Epithelial cell of esophagus (primary cell): ENCODE data around the gene TNKS1BP1.
"Not testable (repeated sequence)": the region's sequence is repeated elsewhere in the genome, so short reads cannot be mapped to it uniquely, and the experiment has no call there.

Experiments
- DNase-seq: peaks from one replicate; pipeline ENCODE4 v3.0.0; 2010; ENCODE audit warnings: low read depth
- H3K4me3 ChIP-seq: 2 replicates; pipeline ENCODE4 v1.5.1; 2011; ENCODE audit warnings: mild to moderate bottlenecking, low read length, control low read depth
- TF ChIP-seq, protein P1 (sequence below): IDR thresholded peaks from 2 replicates; pipeline ENCODE4 v1.5.1; 2011; ENCODE audit warnings: low read depth, mild to moderate bottlenecking, low read length, control low read depth, inconsistent platforms; ENCODE audit not compliant: insufficient read depth; ENCODE audit errors: missing control alignments

Gene TNKS1BP1

DNA sequence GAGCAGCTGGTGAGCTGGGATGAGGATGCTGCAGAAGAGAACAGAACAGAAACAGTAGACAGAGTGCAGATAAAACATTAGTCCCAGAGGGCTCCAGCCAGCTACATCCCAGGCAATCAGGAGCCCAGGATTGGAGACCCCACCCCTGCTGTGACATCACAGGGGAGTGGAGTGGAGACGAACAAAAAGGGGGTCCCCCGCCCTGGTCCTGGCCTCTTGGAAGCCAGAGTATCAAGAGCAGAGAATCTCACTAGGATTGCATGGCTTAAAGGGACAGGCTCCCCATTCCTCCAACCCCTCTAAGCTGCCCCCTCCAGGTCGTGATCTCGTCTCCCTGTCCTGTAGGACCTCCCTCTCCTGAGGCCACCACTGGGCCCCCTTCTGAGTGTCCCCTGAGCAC lies 13.4 kb upstream of the TNKS1BP1 start, which contains the start of gene P2RX3:
Gene P2RX3, plus strand, starts transcription at position 211 of the 400 bp plus-strand sequence. CDS start 199 bp downstream, outside the sequence.
- TF ChIP-seq, protein P1, sequence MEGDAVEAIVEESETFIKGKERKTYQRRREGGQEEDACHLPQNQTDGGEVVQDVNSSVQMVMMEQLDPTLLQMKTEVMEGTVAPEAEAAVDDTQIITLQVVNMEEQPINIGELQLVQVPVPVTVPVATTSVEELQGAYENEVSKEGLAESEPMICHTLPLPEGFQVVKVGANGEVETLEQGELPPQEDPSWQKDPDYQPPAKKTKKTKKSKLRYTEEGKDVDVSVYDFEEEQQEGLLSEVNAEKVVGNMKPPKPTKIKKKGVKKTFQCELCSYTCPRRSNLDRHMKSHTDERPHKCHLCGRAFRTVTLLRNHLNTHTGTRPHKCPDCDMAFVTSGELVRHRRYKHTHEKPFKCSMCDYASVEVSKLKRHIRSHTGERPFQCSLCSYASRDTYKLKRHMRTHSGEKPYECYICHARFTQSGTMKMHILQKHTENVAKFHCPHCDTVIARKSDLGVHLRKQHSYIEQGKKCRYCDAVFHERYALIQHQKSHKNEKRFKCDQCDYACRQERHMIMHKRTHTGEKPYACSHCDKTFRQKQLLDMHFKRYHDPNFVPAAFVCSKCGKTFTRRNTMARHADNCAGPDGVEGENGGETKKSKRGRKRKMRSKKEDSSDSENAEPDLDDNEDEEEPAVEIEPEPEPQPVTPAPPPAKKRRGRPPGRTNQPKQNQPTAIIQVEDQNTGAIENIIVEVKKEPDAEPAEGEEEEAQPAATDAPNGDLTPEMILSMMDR = no peak
- no peak for DNase-seq

DNA sequence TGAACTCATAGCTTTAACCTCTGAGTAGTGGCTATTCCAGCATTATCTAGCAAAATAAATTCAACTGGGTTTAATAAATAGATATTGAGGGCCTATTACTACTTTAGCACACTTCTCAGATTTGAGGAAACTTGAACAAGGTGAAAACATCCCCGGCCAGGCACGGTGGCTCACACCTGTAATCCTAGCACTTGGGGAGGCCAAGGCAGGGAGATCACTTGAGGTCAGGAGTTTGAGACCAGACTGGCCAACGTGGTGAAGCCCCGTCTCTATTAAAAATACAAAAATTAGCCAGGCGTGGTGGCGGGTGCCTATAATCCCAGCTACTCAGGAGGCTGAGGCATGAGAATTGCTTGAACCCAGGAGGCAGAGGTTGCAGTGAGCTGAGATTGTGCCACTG lies 12.1 kb upstream of the TNKS1BP1 start:
- not testable (repeated sequence) for H3K4me3 ChIP-seq, DNase-seq

More for the DNA sequence above, 13.4 kb upstream of the TNKS1BP1 start, which contains the start of gene P2RX3:
- H3K4me3 ChIP-seq = no peak within 1 kb of the TSS

DNA sequence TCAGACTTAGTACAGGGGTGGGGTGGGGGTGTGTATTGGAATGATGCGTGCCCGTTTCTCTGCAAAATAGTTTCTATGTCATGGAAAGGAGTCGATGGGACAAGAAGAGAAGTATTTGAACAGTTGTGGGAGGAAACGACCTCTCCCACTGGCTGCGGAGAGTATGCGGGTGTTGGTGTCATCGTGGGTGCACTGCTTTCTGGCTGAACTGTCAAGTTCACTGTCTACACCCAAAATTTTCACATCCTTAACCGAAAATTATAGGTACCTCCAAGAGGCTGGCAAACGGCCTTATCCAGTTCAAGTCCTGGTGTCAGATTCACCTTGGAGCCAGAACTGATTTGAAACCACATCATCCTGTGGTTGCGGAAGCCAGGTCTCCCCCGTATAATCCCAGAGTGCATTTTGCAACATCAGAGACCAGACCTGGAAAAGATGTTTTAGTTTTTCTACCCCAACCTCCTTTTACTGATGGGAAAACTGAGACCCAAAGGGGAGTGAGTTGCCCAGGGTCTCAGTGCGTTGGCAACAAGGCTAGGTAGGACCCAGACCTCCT lies 11.4 kb upstream of the TNKS1BP1 start:
- no peak for DNase-seq
- TF ChIP-seq, protein P1 = no peak
- H3K4me3 ChIP-seq = peak overlapping the region; percentile 80

DNA sequence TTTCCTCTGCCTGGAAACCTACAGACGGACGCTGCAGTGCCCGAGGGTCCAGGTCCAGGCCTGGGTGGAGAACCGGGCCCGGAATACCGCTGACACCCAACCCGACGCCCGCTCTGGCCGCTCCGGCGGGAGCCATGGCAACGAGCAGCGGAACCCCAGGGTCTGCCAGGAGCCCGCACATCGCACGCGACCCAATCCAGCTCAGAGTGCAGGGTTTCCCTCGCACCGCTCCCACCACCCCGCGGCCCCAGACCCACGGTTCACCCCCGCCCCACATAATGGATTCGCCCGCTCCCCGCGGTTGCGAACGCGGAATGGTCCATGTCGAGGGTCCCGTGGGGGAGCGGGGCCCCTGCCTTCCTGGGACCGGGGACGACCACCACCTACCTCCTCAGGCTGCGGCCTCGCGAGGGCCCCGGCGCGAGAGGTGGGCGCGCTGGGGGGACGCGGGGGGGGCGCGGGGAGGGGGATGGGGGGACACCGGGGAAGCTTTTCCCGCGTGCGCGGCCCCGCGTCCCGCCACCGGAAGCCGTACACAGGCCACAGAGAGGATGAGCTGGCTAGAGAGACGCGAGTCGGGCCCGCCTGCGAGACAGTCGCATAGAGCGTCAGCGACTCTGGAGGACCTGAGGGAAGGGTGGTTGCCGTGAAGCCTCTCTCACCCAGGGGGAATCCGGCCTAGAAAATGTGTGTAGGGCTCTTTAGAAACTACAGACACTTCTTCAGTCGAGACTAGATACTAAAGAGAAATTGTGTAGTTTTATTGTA lies 10.8 kb upstream of the TNKS1BP1 start, which contains the start of gene SSRP1:
Gene SSRP1, minus strand, starts transcription at position 550 of the 768 bp plus-strand sequence. CDS start 771 bp downstream, outside the sequence.
- H3K4me3 ChIP-seq = peak within 1 kb of the TSS; percentile 80
- DNase-seq = peak; percentile 85
- TF ChIP-seq, protein P1 = no peak

DNA sequence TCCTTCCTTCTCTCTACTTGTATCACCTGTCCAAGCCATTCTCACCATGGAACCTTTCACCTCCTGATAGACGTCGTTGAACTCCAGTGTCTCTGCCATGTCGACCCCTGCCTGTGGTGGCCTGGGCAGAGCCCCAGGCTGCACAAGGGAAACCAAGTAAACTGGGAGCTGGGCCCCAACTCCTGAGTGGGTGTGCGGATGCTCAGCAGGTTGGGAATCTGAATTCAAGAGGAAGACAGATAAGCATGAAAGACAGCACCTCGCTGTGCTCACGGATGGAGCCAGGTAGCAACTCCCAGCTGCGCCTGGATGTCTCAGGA lies 10.2 kb upstream of the TNKS1BP1 start:
- TF ChIP-seq, protein P1 = no peak
- DNase-seq = no peak

DNA sequence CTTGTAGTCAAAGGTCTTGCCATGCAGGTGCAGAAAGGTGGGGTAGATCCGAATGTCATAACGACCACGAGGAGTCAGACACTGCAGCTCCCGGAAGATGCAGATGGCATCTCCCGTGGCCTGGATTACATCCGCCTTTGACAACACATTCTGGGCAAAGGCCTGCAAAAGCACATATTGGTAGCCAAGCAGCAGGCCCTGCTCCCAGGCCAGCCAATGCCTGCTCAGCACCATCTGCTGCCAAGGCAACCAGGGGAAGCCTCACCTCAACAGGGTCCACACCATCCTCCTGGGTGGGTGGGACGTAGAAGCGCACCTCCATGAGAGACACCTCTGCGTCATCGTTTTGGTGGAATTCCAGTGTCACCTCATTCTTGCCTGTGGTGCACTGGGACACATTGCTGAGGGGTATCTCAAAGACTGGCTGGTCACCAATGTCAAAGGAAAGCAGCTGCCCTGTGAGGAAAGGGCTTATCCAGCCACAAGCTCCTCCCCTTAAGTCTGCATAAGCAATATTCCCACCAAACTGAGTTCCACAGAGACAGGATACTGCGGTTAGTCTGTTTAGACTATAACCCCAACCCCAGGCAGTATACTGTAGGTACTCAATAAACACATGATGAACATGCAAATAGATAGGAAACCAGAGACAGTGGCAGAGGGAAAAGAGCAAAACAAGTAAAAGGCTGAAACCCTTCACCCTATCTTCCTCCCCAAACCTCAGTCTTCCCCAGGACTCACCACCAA lies 8.1 kb upstream of the TNKS1BP1 start:
- DNase-seq = no peak
- TF ChIP-seq, protein P1 = no peak
- H3K4me3 ChIP-seq = no peak overlapping the region

More for the DNA sequence above, 10.2 kb upstream of the TNKS1BP1 start:
- H3K4me3 ChIP-seq = peak overlapping the region; percentile 80

DNA sequence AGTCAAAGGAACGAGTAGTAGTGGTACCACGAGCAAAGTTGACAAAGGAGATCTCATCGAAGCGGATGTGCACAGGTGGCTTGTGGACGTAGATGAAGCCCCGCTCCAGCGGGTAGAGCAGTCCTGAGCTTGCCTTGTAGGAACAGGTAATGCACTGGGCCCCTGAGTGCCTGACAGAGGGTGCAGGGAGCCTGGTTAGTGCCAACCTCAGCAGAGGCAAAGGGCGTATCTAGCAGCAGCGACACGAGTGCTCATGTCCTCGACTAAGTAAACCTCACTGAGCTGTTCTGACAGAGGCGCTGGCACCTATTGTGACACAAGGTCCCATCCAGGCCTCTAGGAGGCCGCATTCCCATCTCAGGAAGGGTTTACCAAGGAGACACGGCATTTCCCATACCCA lies 7.0 kb upstream of the TNKS1BP1 start:
- TF ChIP-seq, protein P1 = no peak
- no peak for DNase-seq
- no peak overlapping the region for H3K4me3 ChIP-seq
